Peyer's patch (tissue), 4 donors: Measurements from ENCODE around the gene DMAC1.

ENCODE experiments used
- CTCF ChIP-seq, 6 experiments: fragments of 450-650 bp in 4 of 6; fragments of 200-600 bp in 2 of 6; sonication (generic) in 1 of 6; IDR thresholded peaks; one replicate each; pipeline ENCODE4 v1.5.1; 2017 to 2019; ENCODE audit warnings: antibody characterized with exemption in 6 of 6, mild to moderate bottlenecking in 3 of 6, moderate library complexity in 1 of 6
- POLR2A ChIP-seq, 2 donors: fragments of 450-650 bp; IDR thresholded peaks; one replicate each; pipeline ENCODE4 v1.5.1; 2017; ENCODE audit warnings: antibody characterized with exemption in 2 of 2, mild to moderate bottlenecking in 2 of 2, moderate library complexity in 2 of 2

GRCh38 chr9:7794196-7794595 is 5.4 kb downstream of the DMAC1 start:
- no peak for TF ChIP-seq POLR2A (IDR thresholded peaks at IDR 0.05)
- no peak for TF ChIP-seq CTCF (IDR thresholded peaks at IDR 0.05)
